ENCODE data around the gene ATE1.

ATE1 gene

GRCh38 chr10:121864653-121865052 lies 63.2 kb downstream of the ATE1 start:
- DNase-seq = no peak

DNA sequence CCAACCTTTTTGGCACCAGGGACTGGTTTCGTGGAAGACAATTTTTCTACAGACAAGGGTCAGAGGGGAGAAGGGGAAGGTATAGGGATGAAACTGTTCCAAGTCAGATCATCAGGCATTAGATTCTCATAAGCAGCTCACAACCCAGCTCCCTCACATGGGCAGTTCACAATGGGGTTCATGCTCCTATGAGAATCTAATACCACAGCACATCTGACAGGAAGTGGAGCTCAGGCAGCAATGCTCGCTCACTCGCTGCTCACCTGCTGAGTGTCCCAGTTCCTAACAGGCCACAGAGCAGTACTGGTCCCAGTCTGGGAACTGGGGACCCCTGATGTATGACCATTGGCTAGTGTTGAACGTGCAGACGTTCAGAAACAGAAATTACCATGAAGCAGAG lies 63.7 kb downstream of the ATE1 start:
- no peak for DNase-seq

DNA sequence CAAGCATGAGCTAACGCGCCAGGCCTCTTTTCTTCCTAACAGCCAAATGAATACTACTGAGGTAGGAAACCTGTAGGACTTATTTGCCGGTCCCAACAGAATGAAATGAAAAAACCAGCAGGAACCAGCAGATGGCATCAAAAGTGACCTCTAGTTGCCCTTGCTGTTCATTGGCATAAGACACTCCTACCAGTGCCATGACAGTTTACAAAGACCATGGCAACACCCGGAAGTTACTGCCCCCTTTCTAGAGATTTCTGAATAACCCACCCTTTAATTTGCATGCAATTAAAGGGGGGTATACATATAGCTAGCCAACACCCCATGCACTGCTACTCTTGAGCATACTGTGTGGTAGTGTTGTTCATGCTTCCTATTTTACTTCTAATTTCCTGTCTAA lies 65.2 kb downstream of the ATE1 start:
- no peak for DNase-seq

DNA sequence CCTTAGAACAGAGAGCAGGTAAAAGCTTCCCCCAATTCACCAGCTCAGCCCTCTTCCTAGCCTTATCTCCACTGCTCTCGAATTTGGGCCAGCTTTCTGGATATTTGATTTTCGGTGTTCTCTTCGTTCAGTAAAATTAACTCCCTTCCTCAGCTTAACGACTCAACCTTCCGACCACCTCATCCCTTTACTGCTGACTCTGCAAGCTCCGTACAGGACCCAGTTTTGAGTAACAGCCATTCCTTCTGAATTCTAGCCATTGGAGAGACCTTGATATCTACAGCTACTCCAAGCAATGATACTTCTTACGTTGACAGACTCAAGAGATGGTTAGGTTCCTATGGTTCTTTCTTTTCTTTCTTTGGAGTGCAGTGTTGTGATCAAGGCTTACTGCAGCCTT lies 65.8 kb downstream of the ATE1 start:
- no peak for DNase-seq

DNA sequence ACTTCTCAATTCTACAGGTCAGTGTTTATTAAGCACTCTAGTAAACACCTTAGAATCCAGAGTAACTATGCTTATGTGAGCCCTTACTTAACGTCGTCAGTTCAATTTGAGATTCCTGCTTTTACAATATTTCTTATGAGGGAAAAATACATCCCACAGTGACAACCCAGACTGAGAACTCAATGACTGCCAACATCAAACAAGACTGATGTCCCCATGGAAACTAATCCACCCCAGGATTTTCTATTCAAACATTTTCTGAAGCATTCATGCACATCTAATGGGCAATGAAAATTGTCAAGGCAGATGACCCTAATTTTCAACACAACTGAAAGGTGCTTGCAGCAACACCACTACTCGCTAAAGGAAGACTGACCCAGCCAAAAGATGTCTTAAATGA lies 67.0 kb downstream of the ATE1 start:
- no peak for DNase-seq

DNA sequence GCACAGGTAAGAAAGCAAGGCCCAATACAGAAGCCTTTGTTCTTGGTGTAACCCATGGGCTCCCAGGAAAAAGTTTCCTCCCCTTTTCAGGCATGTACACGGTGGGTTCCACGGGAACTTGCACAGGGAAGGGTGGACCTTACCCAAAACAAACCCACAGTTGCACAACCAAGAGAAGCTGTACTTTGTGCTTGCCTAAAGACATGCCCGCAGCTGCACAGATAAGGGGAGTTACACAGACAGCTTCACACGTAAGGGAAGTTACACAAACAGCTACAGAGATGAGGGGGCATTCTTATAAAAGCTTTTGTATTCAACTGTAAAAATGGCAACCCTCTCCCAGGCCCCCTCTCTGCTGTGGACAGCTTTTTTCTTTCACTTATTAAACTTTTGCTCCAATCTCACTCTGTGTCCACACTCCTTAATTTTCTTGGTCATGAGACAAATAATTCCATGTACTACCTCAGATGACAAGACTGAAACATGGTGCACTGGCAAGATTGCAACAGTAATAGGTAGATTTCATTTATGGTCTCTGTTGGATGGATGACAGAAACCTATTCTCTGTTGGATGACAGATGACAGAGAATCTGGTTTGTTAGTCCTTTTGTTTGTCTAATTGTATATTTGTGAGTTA lies 72.9 kb downstream of the ATE1 start:
- no peak for DNase-seq

GRCh38 chr10:121853950-121854349 lies 73.9 kb downstream of the ATE1 start:
- DNase-seq = no peak

DNA sequence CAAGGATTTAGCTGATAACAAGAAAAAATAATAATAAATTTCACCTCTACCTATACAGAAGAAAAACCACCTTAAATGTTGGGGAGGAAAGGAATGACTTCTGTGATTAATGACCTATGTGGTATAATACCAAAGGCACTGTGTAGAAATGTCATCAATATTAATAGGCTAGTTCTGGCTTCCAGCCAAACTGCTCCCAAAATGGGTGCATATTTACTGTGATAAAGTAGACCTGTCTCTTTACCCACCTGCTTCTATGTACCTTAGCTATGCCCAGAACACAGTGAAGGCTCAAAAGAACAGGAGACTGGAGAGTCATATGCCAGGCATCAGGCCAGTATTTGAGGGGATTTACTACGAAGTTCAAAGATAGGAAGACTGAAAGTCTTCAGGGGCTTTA lies 76.0 kb downstream of the ATE1 start:
- DNase-seq = no peak

DNA sequence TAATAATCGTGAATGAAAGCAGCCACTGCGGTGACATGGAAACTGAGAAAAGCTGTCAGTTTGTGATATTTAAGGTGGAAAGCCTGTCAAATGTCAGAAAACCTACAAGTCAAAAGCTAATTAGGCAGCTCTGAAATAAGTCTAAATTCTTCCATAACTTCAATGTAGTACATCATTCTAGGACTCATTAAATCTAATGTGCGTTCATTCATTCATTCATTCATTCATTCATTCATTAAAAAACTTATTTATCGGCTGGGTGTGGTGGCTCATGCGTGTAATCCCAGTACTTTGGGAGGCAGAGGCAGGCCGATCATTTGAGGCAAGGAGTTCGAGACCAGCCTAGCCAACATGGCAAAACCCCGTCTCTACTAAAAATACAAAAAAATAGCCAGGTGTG lies 79.7 kb downstream of the ATE1 start:
- no peak for DNase-seq

DNA sequence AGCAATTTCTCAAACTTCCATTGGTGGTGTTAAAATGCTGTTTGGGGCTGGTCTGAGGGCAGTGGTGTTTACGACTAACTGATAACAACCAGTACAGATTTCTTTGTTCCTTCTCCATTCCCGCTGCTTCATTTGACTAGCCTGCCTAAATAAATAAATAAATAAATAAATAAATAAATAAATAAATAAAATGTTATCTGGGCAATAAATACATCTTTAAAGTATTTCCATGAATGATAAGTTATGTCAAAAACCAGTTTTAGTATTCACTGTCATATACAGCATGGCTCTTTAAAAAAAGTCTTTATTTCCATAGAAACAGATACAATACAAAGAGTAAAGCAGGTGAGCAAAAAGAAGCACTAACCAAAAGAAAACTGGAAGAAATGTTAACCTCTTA lies 81.3 kb downstream of the ATE1 start:
- no peak for DNase-seq

- DNase-seq = peak; percentile 2
These were observed 82.6 kb downstream of the ATE1 start for GRCh38 chr10:121845044-121845784.

GRCh38 chr10:121844537-121844936 lies 83.3 kb downstream of the ATE1 start:
- DNase-seq = no peak

GRCh38 chr10:121843379-121843778 lies 84.5 kb downstream of the ATE1 start:
- DNase-seq = no peak

GRCh38 chr10:121841862-121842261 lies 86.0 kb downstream of the ATE1 start:
- DNase-seq = no peak

- DNase-seq = no peak
These were observed 88.9 kb downstream of the ATE1 start for GRCh38 chr10:121838931-121839330.

DNA sequence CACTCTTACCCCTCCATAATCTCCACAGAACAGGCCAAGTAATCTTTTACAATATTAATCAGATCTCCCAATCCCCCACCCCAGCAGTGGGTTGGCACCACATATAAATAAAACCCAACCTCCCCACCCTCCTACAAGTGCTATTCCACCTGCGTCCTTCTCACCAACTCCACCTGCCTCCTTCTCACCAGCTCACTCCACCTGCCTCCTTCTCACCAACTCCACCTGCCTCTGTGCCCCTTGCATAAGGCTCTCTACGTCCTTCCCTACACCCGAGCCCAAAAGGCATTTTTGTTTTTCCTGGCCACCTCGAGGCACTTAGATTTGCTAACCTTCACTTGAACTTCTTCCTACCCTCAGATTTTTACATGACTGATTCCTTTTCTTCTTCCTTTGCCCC lies 89.7 kb downstream of the ATE1 start:
- no peak for DNase-seq

DNA sequence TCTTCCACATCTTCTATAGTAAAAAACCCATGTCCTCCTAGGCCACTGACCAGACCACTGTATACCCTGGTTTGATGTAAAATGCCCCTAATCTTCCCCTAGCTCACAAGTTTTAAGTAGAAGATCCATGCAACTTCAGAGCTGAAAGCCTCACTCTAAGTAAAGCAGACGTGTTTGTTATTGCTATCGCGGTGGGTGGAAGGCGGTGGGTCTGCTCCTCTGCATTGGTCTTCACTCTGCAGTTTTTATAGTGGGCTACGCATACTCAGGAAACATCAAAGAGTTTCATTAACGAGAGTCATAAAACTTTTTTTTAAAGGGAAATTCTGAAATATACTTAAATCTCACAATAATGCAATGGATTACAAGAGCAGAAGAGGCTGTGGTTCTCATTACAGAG lies 91.7 kb downstream of the ATE1 start:
- no peak for DNase-seq

- no peak for DNase-seq
These were observed 92.5 kb downstream of the ATE1 start for GRCh38 chr10:121835376-121835775.

DNA sequence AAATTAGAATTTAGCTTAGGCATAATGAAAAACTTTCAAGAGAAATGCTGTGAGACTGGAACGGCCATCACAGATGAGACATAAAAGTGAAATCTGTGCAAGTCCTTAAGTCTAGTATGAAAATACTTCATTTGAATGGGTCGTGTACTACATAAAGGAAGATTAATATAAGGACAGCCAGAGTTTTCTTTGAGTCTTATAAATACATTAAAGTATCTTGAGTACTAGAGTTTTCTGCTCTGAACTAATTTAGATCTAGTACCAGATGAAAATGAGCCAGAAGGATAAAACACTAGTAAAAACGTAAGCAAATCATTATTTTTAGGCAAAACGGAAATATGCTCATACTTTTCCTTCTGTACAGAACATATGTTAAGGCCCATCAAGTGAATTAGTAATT lies 93.1 kb downstream of the ATE1 start:
- no peak for DNase-seq

- no peak for DNase-seq
These were observed 94.4 kb downstream of the ATE1 start for GRCh38 chr10:121833387-121833786.

GRCh38 chr10:121832647-121833046 lies 95.2 kb downstream of the ATE1 start:
- DNase-seq = no peak

DNA sequence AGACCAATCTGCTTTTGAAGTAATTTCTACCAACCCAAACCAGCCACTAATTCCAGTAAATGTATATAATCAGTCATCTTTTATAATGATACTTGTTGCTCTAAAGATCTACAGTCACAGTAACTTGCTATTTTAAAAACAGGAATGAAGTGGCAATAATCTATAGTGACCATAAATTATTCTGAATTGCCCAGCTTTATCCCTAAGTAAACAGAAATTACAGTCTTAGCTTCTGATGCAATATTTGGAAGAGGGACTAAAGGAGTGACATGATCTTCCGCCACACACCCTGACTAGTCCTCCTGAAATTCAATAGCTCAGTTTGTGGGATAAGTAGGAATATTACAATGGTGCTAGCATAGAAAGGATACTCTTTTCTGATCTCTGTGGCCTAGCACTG lies 96.1 kb downstream of the ATE1 start:
- DNase-seq = no peak

DNA sequence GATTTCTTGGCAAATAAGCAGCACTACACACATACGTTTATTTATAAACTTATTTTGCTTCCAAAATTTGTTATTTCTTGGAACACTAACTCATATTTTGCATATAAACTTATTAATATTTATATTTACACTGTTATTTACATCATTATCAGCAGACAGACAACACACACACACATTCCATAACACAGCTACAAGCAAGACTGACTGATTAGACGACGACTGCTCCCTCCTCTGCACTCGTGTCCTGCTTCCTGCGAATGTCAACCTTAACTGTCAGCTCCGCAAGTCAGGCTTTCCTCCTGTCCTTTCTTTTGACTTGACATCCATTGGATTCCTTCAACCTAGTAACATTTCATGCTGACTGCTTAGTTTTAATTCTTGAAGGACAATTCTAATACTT lies 96.6 kb downstream of the ATE1 start:
- no peak for DNase-seq

- no peak for DNase-seq
These were observed 97.7 kb downstream of the ATE1 start for GRCh38 chr10:121830101-121830500.

GRCh38 chr10:121828045-121828444 lies 99.8 kb downstream of the ATE1 start:
- no peak for DNase-seq
